ENCODE data around the gene AGMO.

AGMO gene

GRCh38 chr7:15397922-15398760, 163.7 kb downstream of the AGMO start:
- no peak for DNase-seq (ENCODE audit: low read depth in 2 of 2)

- no peak for DNase-seq (ENCODE audit: low read depth in 2 of 2)
Measured at GRCh38 chr7:15397159-15397550, 164.7 kb downstream of the AGMO start.

DNA sequence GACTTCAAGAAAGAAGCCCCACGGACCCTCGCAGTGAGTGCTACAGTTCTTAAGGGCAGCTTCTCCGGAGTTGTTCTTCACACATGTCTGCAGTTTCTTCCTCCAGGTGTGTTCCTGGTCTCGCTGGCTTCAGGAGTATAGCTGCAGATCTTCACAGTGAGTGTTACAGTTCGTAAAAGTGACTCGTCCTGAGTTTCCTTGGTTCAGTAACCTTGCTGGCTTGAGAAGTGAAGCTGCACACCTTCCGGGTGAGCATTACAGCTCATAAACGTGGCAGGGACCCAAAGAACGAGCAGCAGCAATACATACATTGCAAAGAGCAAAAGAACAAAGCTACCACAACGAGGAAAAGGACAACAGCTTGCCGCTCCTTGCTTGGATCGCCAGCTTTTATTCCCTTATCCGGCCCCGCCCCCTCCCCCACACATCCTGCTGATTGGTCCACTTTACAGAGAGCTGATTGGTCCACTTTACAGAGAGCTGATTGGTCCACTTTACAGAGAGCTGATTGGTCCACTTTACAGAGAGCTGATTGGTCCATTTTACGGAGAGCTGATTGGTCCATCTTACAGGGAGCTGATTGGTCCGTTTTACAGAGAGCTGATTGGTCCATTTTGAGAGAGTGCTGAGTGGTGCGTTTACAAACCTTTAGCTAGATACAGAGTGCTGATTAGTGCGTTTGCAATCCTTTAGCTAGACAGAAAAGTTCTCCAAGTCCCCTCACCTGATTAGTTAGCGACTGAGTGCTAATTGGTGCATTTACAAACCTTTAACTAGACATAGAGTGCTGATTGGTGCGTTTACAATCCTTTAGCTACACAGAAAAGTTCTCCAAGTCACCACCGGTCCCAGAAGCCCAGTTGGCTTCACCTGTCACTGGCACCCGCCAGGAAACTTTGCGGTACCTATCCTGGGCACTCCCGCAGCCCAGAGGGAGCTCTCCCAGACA, 165.3 kb downstream of the AGMO start:
- DNase-seq (ENCODE audit: low read depth in 2 of 2), result no peak

DNA sequence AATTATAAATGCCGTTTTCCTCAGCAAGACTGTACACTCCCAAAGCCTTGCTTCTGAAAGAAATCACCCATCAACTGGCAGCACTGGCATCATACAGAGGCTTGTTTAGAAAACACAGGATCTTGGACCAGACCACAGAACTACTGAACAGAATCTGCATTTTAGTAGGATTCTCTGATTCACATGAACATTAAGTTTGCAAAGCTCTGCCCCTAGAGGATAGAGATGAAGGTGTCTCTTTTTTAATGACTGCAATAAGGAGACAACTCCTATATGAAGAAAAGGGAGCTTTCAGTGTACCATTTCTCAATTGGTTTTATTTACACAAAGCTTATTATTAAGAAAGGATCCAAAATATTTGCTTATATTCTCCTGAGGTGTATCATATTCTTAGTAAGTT, 172.7 kb downstream of the AGMO start:
- no peak for DNase-seq (ENCODE audit: low read depth in 2 of 2)

DNA sequence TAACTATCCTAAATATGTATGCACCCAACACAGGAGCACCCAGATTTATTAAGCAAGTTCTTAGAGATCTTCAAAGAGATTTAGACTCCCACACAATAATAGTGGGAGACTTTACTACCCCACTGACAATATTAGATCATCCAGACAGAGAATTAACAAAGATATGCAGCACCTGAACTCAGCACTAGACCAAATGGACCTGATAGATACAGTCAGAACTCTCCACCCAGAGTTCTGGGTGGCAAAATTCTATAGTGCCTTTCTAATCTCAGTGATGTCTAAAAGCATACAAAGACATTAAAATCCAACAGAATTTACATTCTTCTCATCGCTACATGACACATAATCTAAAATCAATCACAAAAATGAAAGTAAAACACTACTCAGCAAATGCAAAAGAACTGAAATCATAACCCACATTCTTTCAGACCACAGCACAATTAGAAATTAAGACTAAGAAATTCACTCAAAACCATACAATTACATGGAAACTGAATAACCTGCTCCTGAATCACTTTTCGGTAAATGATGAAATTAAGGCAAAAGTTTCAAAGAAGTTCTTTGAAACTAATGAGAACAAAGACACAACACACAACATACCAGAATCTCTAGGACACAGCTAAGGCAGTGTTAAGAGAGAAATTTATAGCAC, 183.2 kb downstream of the AGMO start:
- no peak for DNase-seq (ENCODE audit: low read depth in 2 of 2)

DNA sequence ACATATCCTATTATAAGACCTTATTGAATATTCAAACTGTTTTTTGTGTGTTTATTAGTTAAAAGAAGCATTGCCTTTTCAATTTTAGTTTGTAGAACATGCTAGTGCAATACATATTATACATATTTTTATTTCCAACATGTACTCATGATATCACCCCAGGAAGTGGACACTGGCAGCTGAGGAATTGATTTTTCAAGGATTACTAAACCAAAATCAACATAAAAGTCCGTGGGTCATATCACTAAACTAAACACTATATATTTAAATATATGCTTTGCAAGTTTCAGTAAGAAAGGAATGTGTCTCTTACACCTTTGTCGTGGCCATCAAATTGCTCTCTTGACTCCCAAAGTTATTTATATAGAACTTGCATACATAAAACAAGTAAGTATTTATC, 185.2 kb downstream of the AGMO start:
- no peak for DNase-seq (ENCODE audit: low read depth in 2 of 2)

DNA sequence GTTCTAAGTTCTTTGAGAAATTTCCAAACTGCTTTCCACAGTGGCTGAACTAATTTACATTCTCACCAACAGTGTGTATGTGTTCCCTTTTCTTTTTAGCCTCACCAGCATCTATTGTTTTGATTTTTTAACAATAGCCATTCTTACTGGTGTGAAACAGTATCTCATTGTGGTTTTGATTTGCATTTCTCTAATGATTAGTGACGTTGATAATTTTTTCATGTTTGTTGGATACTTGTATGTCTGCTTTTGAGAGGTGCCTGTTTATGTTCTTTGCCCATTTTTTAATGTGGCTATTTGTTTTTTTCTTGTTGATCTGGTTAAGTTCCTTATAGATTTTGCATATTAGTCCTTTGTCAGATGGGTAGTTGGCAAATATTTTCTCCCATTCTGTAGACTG, 191.4 kb downstream of the AGMO start:
- DNase-seq (ENCODE audit: low read depth in 2 of 2), result no peak

DNA sequence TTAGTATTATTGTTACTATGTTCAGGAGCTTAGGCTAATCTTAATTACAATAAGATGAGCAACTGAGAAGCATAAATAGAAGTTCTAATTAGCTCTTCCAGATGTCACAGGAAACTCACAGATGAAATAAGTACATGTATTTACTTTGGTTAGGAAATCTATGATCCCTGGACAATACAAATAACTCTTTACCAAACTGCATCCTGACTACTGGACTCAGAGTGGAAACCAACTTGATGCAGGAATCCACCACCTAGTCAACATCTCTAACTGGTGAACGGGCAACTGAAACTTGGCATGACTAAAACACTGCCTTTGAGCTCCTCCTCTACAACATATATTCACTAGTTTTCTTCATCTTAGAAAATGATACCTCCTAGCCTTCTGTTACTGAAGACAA, 193.2 kb downstream of the AGMO start:
- no peak for DNase-seq (ENCODE audit: low read depth in 2 of 2)

GRCh38 chr7:15367897-15368296, 193.9 kb downstream of the AGMO start:
- no peak for DNase-seq (ENCODE audit: low read depth in 2 of 2)

DNA sequence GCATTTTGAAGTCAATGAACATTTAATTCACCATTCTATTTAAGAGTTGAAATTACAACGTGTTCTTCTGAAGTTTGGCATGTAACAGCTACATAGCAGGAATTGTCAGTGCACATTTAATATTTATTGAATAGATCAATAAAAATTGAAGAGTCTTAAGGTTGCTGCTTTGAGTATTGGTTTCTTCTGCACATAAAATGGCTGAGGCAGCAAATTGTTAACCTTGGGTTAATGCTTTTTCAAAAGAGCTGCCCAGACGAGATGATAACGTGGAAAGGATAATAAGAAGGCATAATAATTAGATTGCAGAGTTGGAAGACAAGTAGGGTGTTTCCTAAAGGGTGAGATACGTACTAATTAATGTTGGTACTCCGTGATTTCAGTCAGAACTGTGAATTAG, 203.7 kb downstream of the AGMO start:
- DNase-seq (ENCODE audit: low read depth in 2 of 2), result no peak

- no peak for DNase-seq (ENCODE audit: low read depth in 2 of 2)
Measured at GRCh38 chr7:15352421-15353206, 209.2 kb downstream of the AGMO start.

DNA sequence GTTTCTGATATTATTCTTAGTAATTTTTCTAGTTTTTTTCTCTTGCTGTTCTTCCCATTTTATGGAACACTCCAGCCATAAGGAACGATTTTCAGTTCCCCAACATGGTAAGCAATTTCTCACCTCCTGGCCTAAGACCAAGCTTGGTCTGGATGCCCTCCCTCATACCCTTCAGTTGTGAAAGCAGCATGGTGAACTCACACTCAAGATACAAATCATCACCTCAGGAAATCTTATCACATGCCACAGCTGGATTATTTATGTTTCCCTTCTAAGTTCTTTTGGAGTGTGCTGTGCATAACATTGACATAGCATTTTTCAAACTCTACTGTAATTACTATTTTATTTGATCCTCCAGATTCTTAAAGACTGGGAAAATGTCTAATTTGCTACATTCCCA, 216.6 kb downstream of the AGMO start:
- DNase-seq (ENCODE audit: low read depth in 2 of 2), result no peak

GRCh38 chr7:15341817-15342216, 220.0 kb downstream of the AGMO start:
- no peak for DNase-seq (ENCODE audit: low read depth in 2 of 2)

- no peak for DNase-seq (ENCODE audit: low read depth in 2 of 2)
Measured at GRCh38 chr7:15336146-15336545, 225.7 kb downstream of the AGMO start.

GRCh38 chr7:15335390-15335789, 226.4 kb downstream of the AGMO start:
- no peak for DNase-seq (ENCODE audit: low read depth in 2 of 2)

DNA sequence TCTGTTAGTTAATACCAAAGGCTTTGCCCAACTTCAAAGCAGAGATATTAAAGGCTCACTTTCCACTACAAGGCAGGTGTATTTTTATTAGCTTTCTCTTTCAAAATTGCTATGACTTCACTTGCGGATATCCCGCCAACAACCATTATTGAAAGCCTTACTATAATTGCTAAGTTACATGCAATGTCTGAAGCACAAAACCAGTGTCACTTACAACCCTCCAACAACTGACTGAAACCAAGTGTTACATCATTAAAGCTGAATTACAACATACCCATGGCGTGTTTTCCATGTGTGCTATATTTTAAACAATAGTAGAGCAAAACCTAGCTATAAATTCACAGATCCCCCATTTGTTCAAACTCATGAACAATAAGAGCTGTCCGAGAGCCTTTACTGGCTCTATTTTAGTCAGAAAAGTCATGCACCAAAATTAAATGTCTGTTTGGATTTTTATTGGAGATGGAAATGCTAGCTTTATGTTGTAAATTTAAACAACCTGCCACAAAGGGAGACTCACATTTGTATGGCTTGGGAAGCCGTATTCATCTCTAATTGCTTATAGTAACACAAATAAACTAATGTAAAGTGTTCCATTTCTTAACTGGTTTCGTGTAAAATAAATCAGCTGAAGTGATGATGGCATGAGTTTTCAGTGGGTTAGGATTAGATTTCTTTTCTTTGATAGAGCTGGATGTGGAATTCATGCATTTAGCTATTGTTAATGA, 227.1 kb downstream of the AGMO start:
- DNase-seq (ENCODE audit: low read depth in 2 of 2), result no peak

DNA sequence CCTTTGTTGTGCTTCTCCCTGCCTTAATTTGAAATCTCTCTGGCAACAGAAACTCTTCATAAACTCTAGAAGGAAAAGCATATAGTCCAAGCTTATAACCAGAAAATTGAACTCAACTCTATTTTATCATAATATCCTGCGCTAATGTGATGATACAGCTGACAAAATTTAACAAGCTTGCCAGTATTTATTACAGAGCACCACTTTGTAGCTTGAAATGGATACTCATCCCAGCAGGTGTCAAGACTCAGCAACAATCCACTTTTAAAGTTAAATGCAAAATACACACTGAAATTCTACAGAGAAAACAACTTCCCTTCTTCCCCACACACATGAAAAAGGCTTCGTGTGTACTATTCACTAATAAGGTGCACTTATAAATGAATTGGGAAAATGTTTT, 228.9 kb downstream of the AGMO start:
- no peak for DNase-seq (ENCODE audit: low read depth in 2 of 2)

DNA sequence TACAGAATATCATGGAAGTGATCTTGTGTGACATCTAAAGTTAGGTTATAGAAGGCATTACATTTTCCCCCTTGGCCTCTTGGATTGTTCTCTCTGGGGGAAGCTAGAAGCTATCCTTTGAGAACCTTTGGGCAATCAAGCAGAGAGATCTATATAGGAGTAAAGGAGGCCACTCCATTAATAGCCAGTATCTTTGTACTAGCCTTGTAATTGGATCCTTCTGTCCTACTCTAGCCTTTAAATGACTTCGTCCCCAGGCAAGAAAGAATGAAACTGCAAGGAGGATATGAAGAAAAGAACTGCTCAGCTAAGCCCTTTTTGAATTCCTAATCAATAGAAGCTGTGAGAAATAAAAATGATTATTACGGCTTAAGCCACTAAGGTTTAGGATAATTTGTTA, 230.9 kb downstream of the AGMO start:
- no peak for DNase-seq (ENCODE audit: low read depth in 2 of 2)

- DNase-seq (ENCODE audit: low read depth in 2 of 2), result no peak
Measured at GRCh38 chr7:15327001-15327400, 234.8 kb downstream of the AGMO start.

DNA sequence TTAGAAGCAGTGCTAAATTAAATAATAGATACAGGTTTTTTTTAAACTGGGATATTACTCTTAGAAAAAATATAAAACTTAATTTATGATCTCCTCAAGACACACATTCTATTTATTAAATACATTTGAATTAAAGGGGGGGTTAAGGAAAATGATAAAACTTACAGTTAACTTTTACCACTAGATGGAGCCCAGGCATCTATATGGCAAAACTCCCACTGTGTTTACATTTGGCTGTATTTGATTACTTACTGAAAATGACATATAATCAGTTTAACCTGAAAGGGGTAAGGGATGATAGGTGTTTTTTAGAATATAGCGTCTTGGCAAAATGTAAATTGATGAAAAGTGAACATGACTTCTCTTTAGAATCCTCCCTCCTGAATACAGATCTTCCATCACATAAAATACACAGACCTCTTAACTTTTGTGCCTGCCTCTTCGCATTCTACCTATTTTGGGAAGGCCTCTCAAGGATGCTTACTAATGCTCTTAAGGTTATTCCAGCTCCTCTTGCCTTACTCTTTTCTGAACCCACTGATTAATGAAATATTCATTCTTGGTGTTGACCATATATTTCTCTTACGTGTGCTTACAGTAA, 235.7 kb downstream of the AGMO start:
- no peak for DNase-seq (ENCODE audit: low read depth in 2 of 2)

All from activated CD4-positive, alpha-beta T cell treated with anti-CD3 and anti-CD28 coated beads for 24 hours (primary cell).